Measurements from ENCODE around the gene MGMT. TPM values are rescaled to one million over a fixed set of nuclear protein-coding genes. Genes with fewer than 3 reads are reported as not detected.

MGMT gene
- total and polyA plus RNA-seq, 2 donors (not counting 3 experiments of a cell fraction or from before 2014, with no cell fraction given), result 15.0 to 15.2 TPM

DNA sequence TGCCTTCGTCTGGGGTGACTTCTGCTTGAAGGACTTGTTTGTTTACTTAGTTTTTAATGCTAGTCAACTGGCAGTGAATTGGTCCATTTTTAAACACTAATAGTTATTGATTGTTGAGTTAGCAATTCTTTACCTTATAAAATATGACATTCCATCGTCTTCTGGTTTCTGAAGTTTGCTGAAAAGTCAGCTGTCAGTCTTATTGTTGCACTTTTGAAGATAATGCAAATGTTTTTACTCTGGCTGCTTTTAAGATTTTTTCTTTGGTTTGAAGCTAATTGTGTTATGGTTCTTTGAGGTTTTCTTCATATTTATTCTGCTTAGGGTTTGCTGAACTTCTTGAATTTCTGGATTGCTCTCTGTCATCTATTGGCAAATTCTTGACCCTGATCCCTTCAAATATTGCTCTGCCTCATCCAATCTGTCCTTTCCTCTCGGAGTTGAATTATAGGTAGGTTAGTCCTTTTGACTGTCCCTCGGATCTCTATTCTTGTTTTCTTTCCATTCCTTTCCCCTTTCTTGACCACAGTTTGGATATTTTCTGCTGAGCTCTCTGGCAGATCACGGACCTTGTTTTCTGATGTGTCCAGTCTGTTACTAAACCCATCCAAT is 24.2 kb downstream of the MGMT start:
- Histone ChIP-seq H3K36me3 (ENCODE audit: control insufficient read depth in 2 of 2, extremely low read depth in 1 of 2, insufficient read depth in 2 of 2, low read length in 2 of 2) (no peaks in the 10 kb centered on the region), H3K27ac (ENCODE audit: insufficient read depth, low read depth, low read length) (no peak overlapping the region), H3K27me3 (ENCODE audit: control insufficient read depth in 2 of 2, insufficient read depth in 2 of 2, low read length in 2 of 2) (no peaks in the 10 kb centered on the region), H4K20me1 (replicated peaks; ENCODE audit: control insufficient read depth, extremely low read depth, insufficient read depth, low read length) (no peaks in the 10 kb centered on the region), H3K9ac (replicated peaks; ENCODE audit: extremely low read depth, insufficient read depth, low read length) (no peak overlapping the region), H3K4me1 (ENCODE audit: control insufficient read depth, extremely low read depth, insufficient read depth, low read length) (no peaks in the 10 kb centered on the region), H3K4me2 (ENCODE audit: insufficient read depth, low read length) (no peak overlapping the region), H3K4me3 (replicated peaks in 1 of 3; ENCODE audit: insufficient read depth in 1 of 3, low read depth in 1 of 3, low read length in 3 of 3) (no peak overlapping the region), H3K9me1 (replicated peaks; ENCODE audit: control insufficient read depth, extremely low read depth, insufficient read depth, low read length) (no peaks in the 10 kb centered on the region), H3K9me3 (replicated peaks; ENCODE audit: control insufficient read depth, insufficient read depth, low read length) (peaks cover 4% of the 10 kb centered on the region), H3K79me2 (ENCODE audit: control insufficient read depth, insufficient read depth, low read length) (no peaks in the 10 kb centered on the region), H2AFZ (ENCODE audit: low read depth, low read length) (no peak overlapping the region)
- dilution Hi-C loops (cut with MboI; ENCODE audit: extremely low pct_ligation_motif_present, low sequenced_read_pairs) (no loop called here), intact Hi-C loops (cut with micrococcal nuclease) (no loop called here)
- TF ChIP-seq GATA2 (IDR thresholded peaks at IDR 0.05; ENCODE audit: insufficient read depth, insufficient read length, low read depth, low read length), result no peak
- TF ChIP-seq EZH2 (IDR thresholded peaks at IDR 0.05; ENCODE audit: borderline replicate concordance, low read depth, low read length, severe bottlenecking), result no peak
- TF ChIP-seq MYC (IDR thresholded peaks at IDR 0.05; ENCODE audit: low read depth, low read length), result no peak
- TF ChIP-seq, protein P1, sequence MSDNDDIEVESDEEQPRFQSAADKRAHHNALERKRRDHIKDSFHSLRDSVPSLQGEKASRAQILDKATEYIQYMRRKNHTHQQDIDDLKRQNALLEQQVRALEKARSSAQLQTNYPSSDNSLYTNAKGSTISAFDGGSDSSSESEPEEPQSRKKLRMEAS (IDR thresholded peaks at IDR 0.05; ENCODE audit: insufficient read depth, insufficient read length), result no peak
- TF ChIP-seq FOS (IDR thresholded peaks at IDR 0.05; ENCODE audit: borderline replicate concordance, insufficient read depth, low read length), result no peak
- no peak for TF ChIP-seq POLR2A (IDR thresholded peaks at IDR 0.05; ENCODE audit: low read depth, low read length)
- no peak for TF ChIP-seq JUN (IDR thresholded peaks at IDR 0.05; ENCODE audit: borderline replicate concordance, insufficient read depth, insufficient read length, low read depth)
- no peak for TF ChIP-seq POLR2AphosphoS5 (IDR thresholded peaks at IDR 0.05; ENCODE audit: insufficient read depth, low read depth, low read length)
- TF ChIP-seq, protein P2, sequence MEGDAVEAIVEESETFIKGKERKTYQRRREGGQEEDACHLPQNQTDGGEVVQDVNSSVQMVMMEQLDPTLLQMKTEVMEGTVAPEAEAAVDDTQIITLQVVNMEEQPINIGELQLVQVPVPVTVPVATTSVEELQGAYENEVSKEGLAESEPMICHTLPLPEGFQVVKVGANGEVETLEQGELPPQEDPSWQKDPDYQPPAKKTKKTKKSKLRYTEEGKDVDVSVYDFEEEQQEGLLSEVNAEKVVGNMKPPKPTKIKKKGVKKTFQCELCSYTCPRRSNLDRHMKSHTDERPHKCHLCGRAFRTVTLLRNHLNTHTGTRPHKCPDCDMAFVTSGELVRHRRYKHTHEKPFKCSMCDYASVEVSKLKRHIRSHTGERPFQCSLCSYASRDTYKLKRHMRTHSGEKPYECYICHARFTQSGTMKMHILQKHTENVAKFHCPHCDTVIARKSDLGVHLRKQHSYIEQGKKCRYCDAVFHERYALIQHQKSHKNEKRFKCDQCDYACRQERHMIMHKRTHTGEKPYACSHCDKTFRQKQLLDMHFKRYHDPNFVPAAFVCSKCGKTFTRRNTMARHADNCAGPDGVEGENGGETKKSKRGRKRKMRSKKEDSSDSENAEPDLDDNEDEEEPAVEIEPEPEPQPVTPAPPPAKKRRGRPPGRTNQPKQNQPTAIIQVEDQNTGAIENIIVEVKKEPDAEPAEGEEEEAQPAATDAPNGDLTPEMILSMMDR (IDR thresholded peaks at IDR 0.05; ENCODE audit: extremely low read depth in 1 of 2, insufficient read depth in 1 of 2, low read depth in 1 of 2, low read length in 2 of 2), result no peak
- no peak for FAIRE-seq
- DNase-seq (ENCODE audit: low read depth, low spot score), result no peak
- ChIA-PET CTCF (no interaction called here), POLR2A (no interaction called here)
- BruUV-seq (replicated peaks), result no TSS peak
